AG09319 (cell line): ENCODE results near the gene SCN8A.

ENCODE experiments used
- DNase-seq: peaks from one replicate; pipeline ENCODE4 v3.0.0-alpha.2; 2010; ENCODE audit warnings: low read depth; ENCODE audit errors: extremely low read depth
- TF ChIP-seq, protein P1 (sequence below): IDR thresholded peaks from 2 replicates; pipeline ENCODE4 v1.5.1; 2011; ENCODE audit warnings: low read depth, mild to moderate bottlenecking, inconsistent platforms, low read length, moderate library complexity

The SCN8A gene

DNA sequence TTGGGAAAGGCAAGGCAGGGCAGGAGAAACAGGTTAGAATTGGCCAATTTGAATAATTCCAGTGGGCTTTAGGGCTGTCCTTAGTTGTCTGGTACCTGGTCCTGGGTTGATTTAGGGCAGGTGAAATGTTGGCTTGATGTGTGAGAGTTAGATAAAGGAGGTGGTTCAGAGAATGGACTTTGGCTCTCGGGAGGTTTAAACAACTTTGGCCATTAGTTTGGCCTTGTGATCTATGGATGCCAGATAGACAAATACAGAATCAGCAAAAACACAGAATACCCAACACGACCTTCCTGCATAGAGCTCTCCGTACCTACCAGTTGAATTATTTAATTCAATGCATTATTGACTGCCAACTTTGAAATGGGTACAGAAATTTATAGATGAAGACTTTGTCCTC is 35.1 kb downstream of the SCN8A start:
- TF ChIP-seq, protein P1, sequence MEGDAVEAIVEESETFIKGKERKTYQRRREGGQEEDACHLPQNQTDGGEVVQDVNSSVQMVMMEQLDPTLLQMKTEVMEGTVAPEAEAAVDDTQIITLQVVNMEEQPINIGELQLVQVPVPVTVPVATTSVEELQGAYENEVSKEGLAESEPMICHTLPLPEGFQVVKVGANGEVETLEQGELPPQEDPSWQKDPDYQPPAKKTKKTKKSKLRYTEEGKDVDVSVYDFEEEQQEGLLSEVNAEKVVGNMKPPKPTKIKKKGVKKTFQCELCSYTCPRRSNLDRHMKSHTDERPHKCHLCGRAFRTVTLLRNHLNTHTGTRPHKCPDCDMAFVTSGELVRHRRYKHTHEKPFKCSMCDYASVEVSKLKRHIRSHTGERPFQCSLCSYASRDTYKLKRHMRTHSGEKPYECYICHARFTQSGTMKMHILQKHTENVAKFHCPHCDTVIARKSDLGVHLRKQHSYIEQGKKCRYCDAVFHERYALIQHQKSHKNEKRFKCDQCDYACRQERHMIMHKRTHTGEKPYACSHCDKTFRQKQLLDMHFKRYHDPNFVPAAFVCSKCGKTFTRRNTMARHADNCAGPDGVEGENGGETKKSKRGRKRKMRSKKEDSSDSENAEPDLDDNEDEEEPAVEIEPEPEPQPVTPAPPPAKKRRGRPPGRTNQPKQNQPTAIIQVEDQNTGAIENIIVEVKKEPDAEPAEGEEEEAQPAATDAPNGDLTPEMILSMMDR: no peak
- no peak for DNase-seq

DNA sequence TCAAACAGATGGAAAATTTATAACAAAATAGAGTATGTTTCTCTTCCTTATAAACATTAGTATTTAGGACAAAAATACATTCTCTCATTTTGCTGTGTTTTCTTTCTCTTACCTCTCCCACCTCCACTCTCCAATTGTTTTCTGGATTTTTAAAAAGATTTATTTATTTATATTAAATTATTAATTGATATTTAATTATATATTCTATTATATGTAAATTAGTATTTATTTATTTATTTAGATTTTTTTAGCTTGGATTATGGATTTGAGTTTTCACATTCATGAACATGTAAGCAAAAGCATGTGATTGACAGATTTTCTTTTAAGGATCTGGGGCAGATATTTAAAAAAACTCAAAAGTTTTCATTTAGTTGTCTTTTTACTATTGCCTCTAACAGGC is 35.6 kb downstream of the SCN8A start:
- DNase-seq: no peak
- TF ChIP-seq, protein P1: no peak

DNA sequence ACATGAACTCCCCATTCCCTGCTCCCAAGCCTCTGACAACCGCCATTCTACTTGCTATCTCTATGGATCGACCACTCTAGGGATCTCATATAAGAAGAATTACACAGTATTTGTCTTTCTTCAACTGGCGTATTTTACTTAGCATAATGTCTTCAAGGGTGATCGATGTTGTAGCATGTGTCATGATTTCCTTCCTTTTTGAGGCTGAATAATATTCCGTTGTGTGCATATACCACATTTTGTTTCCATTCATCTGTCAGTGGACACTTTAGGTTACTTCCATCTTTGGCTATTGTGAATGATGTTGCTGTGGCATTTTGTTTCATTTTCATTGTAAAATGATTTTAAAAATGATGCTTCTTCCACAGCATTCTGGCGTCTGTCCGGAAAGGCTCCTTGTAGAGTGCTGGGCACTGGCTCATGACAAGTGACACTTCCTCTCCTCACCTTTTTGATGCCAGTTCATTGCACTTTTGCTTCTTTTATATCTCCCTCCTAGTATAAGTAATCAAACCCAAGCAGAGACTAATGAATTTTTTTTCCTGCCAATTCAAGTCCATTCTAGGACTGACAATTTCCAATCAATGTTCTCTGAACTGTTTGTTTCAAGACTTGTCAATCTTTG is 39.3 kb downstream of the SCN8A start:
- TF ChIP-seq, protein P1: no peak
- DNase-seq: no peak

DNA sequence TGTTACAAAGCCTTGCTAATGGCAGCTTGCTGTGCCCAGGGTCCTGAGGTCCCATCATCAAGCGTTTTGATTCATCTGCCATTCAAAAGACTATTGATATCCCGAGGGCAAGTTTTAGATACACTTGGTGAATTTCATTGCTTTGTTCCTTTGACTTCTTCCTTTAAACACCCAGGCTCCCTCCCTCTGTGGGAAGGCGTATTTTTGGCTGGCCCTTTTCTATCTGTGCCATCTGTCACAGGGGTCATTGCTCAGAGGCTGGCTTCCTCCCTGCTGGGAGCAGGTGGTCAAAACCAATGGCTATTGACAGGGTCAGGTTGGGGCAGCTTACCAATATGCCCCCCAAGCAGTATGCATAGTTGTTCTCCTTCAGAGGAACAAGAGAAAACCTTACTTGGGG is 40.0 kb downstream of the SCN8A start:
- TF ChIP-seq, protein P1: no peak
- no peak for DNase-seq

DNA sequence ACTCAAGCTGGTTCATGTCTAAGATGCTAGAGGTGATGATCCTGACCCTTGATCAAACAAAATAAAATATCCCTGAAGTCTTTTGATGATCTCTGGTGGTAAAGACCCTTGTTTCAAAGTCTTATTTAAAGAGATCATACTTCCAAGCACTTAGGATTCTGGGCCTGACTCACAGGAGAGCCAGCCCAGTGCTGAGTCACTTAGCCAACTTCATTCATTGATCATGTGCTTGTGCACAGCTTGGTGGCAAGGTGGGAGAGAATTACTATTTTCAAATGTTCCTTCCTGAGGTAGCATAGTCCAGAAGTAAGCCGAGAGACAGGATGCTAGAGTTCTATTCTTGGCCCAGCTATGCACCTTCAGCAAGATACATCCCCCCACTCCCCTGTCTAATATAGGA is 40.6 kb downstream of the SCN8A start:
- TF ChIP-seq, protein P1: no peak
- DNase-seq: no peak

DNA sequence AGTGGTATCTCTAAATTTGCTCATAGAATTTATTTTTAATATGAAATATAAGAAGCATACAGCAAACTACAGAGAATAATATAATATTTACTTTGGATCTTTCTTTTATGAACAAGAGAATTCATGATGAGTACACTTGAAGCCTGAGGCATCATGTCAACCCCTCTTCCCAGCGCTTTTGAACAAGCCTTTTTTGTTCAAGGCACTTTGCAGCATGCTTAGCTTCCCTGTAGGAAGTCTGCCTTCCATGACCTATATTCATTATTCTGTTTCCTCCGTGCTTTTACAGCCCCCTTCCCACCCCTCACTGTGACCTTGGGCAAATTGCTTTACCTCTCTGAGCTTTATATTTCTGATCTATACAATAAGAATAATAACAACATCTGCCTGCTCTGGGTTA is 41.6 kb downstream of the SCN8A start:
- no peak for DNase-seq
- TF ChIP-seq, protein P1: no peak

DNA sequence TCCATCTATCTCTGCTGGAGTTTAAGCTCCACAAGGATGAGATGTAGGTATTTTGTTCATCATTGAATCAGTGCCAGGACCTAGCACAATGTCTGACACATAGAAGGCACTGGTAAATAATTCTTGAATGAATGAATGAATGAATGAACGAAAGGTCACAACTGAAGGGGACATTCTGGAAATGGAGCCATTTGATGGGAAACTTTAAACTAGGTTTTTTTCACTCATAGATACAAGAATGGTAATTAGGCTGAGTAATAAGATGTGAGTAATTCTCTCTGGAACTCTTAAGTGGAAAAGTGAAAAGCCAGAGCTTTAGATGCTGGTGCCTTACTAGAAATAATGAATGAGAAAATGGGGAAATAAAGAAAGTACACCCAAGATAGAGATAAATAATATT is 44.3 kb downstream of the SCN8A start:
- TF ChIP-seq, protein P1: no peak
- DNase-seq: no peak
